ENCODE data around the gene SPEM3. TPM values are rescaled to one million over a fixed set of nuclear protein-coding genes. Genes with fewer than 3 reads are reported as not detected.

SPEM3 gene
- total and polyA plus RNA-seq, 4 donors, result not detected

GRCh38 chr17:7444682-7445618 is 16.3 kb downstream of the SPEM3 start, which contains the start of gene CHRNB1 (continued):
- TF ChIP-seq NR2F2 (IDR thresholded peaks at IDR 0.05), result peak; percentile 30

DNA sequence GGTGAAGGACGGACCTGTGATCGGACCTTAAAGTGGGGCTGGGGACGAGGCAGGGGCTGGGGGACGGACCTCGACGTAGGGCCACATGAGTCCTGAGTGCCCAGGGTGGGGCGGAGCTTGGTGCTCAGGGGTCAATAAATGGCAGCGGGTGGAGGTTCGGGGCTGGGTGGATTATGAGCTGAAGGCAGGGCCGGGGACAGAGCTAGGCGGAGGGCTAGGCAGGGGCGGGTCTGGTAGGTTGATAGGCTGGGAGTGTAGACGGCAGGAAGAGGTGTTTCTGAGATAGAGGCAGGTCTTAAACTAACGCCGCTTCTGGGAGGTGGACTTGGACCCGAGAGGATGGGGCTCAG is 16.9 kb downstream of the SPEM3 start:
- TF ChIP-seq HNF4A (conservative IDR thresholded peaks at IDR 0.05) (peak in 1 of 2 donors; percentile 41), YY1 (IDR thresholded peaks at IDR 0.05) (peak; percentile 94), REST (IDR thresholded peaks at IDR 0.05) (peak; percentile 47), RAD21 (IDR thresholded peaks at IDR 0.05) (peak; percentile 1 to 5), MAX (IDR thresholded peaks at IDR 0.05) (no peak), JUND (IDR thresholded peaks at IDR 0.05) (no peak), SP1 (IDR thresholded peaks at IDR 0.05) (peak; percentile 59), RXRA (IDR thresholded peaks at IDR 0.05) (peak; percentile 24 to 32), ZBTB33 (IDR thresholded peaks at IDR 0.05) (no peak)

DNA sequence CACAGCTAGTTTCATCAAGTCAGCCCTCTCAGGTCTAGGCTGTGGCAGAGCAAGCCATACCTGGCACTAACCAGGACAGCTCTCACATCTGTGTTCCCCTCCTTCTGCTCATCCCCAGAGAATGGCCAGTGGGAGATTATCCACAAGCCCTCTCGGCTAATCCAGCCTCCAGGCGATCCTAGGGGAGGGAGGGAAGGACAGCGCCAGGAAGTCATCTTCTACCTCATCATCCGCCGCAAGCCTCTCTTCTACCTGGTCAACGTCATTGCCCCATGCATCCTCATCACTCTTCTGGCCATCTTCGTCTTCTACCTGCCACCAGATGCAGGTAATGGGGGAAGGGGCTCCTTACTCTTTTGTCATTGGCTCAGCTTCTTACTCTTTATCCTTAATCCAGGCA is 19.8 kb downstream of the SPEM3 start:
- H3K9ac ChIP-seq (ENCODE audit: low read depth in 1 of 2, low read length in 2 of 2), result no peak overlapping the region
- no peak overlapping the region for H3K4me3 ChIP-seq (ENCODE audit: low read depth in 1 of 3, low read length in 3 of 3)
- 90% methylated on average over 7 of the region's 7 CpGs for WGBS
- H3K27ac ChIP-seq (ENCODE audit: low read depth in 1 of 2, low read length in 2 of 2), result no peak overlapping the region
- DNase-seq (ENCODE audit: low spot score), result no peak
- TF ChIP-seq FOXA1 (IDR thresholded peaks at IDR 0.05) (no peak), GABPA (IDR thresholded peaks at IDR 0.05 in 1 of 2, conservative IDR thresholded peaks at IDR 0.05 in 1 of 2) (no peak), JUND (IDR thresholded peaks at IDR 0.05) (no peak), MAX (IDR thresholded peaks at IDR 0.05) (no peak), FOXA2 (IDR thresholded peaks at IDR 0.05) (no peak), NR2F2 (IDR thresholded peaks at IDR 0.05) (no peak)
- peaks cover 10 to 17% (median 12%) of the 10 kb centered on the region in 4 donors for H3K4me1 ChIP-seq (ENCODE audit: control insufficient read depth in 4 of 4, insufficient read depth in 4 of 4, low read length in 3 of 4)
- no peaks in the 10 kb centered on the region for H3K27me3 ChIP-seq (ENCODE audit: control insufficient read depth in 4 of 4, insufficient read depth in 4 of 4, low read length in 3 of 4)
- H3K36me3 ChIP-seq (ENCODE audit: control insufficient read depth in 4 of 4, insufficient read depth in 3 of 4, low read depth in 1 of 4, low read length in 3 of 4), result no peaks in the 10 kb centered on the region
- no peaks in the 10 kb centered on the region for H3K9me3 ChIP-seq (ENCODE audit: control insufficient read depth in 4 of 4, low read length in 3 of 4)

More for the DNA sequence above, 16.9 kb downstream of the SPEM3 start:
- no peak for DNase-seq (ENCODE audit: low spot score)
- 2% methylated on average over 16 of the region's 16 CpGs for WGBS
- no peak overlapping the region for H3K9ac ChIP-seq (ENCODE audit: low read depth in 1 of 2, low read length in 2 of 2)
- H3K36me3 ChIP-seq (ENCODE audit: control insufficient read depth in 4 of 4, insufficient read depth in 3 of 4, low read depth in 1 of 4, low read length in 3 of 4), result no peaks in the 10 kb centered on the region
- peak overlapping the region in 2 of 3 donors; percentile 45 to 73 for H3K4me3 ChIP-seq (ENCODE audit: low read depth in 1 of 3, low read length in 3 of 3)
- H3K9me3 ChIP-seq (ENCODE audit: control insufficient read depth in 4 of 4, low read length in 3 of 4), result no peaks in the 10 kb centered on the region
- H3K27ac ChIP-seq (ENCODE audit: low read depth in 1 of 2, low read length in 2 of 2), result peak overlapping the region; percentile 80 to 92
- no peaks in the 10 kb centered on the region for H3K27me3 ChIP-seq (ENCODE audit: control insufficient read depth in 4 of 4, insufficient read depth in 4 of 4, low read length in 3 of 4)
- peaks cover 11 to 23% (median 18%) of the 10 kb centered on the region in 4 donors for H3K4me1 ChIP-seq (ENCODE audit: control insufficient read depth in 4 of 4, insufficient read depth in 4 of 4, low read length in 3 of 4)
